Natural killer cell (primary cell): ENCODE data around the gene STK16. TPM values are rescaled to one million over a fixed set of nuclear protein-coding genes. Genes with fewer than 3 reads are reported as not detected.

ENCODE experiments used
- ATAC-seq, 3 donors: fragments of 150-1000 bp in 2 of 3; fragments of 200-7000 bp in 1 of 3; cut with Tn5 transposase; 1 replicate in 1 of 3; 2 replicates in 2 of 3; pipeline ENCODE4 v1.10.0; 2021; ENCODE audit warnings: mild to moderate bottlenecking in 2 of 3, moderate library complexity in 2 of 3
- DNase-seq, 2 donors: peaks; one replicate each; pipeline versions ENCODE4 v3.0.0 to v3.0.0-alpha.2; 2013 to 2021; ENCODE audit warnings: mixed read lengths in 1 of 2
- H3K27ac ChIP-seq: one replicate; pipeline ENCODE4 v1.5.1; 2013; ENCODE audit warnings: mild to moderate bottlenecking, low read length
- H3K27me3 ChIP-seq: one replicate; pipeline ENCODE4 v1.6.1; 2013; ENCODE audit warnings: low read length; ENCODE audit not compliant: control insufficient read depth, insufficient read depth
- H3K36me3 ChIP-seq: one replicate; pipeline ENCODE4 v1.6.1; 2013; ENCODE audit warnings: low read length; ENCODE audit not compliant: control insufficient read depth, insufficient read depth
- H3K4me1 ChIP-seq: one replicate; pipeline ENCODE4 v1.6.1; 2013; ENCODE audit warnings: low read length; ENCODE audit not compliant: control insufficient read depth, insufficient read depth
- H3K4me3 ChIP-seq: one replicate; pipeline ENCODE4 v1.5.1; 2013; ENCODE audit warnings: low read length
- H3K9me3 ChIP-seq: one replicate; pipeline ENCODE4 v1.6.1; 2013; ENCODE audit warnings: low read length; ENCODE audit not compliant: control insufficient read depth, insufficient read depth
- H3K27ac Mint-ChIP-seq, 2 donors: one replicate each; pipeline ENCODE4 v1.8.0; 2022; ENCODE audit warnings: mild to moderate bottlenecking in 2 of 2, mixed read lengths in 2 of 2, moderate library complexity in 1 of 2
- H3K27me3 Mint-ChIP-seq, 2 donors: one replicate each; pipeline ENCODE4 v1.8.0; 2022; ENCODE audit warnings: low read depth in 2 of 2, mixed read lengths in 2 of 2
- H3K36me3 Mint-ChIP-seq: one replicate; pipeline ENCODE4 v1.8.0; 2022; ENCODE audit warnings: mixed read lengths
- H3K4me1 Mint-ChIP-seq, 2 donors: one replicate each; pipeline ENCODE4 v1.8.0; 2022; ENCODE audit warnings: mixed read lengths in 2 of 2
- H3K4me3 Mint-ChIP-seq: one replicate; pipeline ENCODE4 v1.8.0; 2022; ENCODE audit warnings: mild to moderate bottlenecking, moderate library complexity, mixed read lengths
- H3K9me3 Mint-ChIP-seq, 2 donors: one replicate each; pipeline ENCODE4 v1.8.0; 2022; ENCODE audit warnings: mixed read lengths in 2 of 2
- CTCF ChIP-seq: fragments of 200-600 bp; IDR thresholded peaks from one replicate; pipeline ENCODE4 v1.8.0; 2022; ENCODE audit warnings: antibody characterized with exemption
- WGBS: methylation state at CpG from one replicate; pipeline ENCODE4 v1.1.7; 2013; ENCODE audit warnings: missing lambda C conversion rate; ENCODE audit not compliant: insufficient coverage; 5-methylcytosine and 5-hydroxymethylcytosine counted together
- intact Hi-C: fragments of 100-400 bp; cut with micrococcal nuclease; formaldehyde crosslinking; loops from one replicate; pipeline ENCODE4 v1.14.2; 2022
- total RNA-seq, 4 donors: library from RNA; stranded (reverse); fragments of 120-200 nt in 1 of 4; gene quantifications; one replicate each; pipeline versions ENCODE4 v1.2.3 to v1.2.4, GENCODE V29; 2013 to 2022

The STK16 gene
- total RNA-seq, 3 donors from 2014 or later (not counting 1 experiment from before 2014, with no cell fraction given), result 28.7 to 32.5 (median 32.4) TPM

- Histone ChIP-seq H3K4me1 (peaks cover 29% of the 10 kb centered on the region), H3K9me3 (no peaks in the 10 kb centered on the region), H3K4me3 (no peak overlapping the region), H3K27me3 (no peaks in the 10 kb centered on the region), H3K36me3 (peaks cover 11% of the 10 kb centered on the region), H3K27ac (no peak overlapping the region)
- ATAC-seq (no peak), DNase-seq (no peak)
- no peak for TF ChIP-seq CTCF
- H3K4me1 Mint-ChIP-seq, result peaks cover 10 to 17% of the 10 kb centered on the region in 2 donors
- intact Hi-C loops, result no loop called here
- H3K27ac Mint-ChIP-seq, result no peak overlapping the region
- no peaks in the 10 kb centered on the region for H3K36me3 Mint-ChIP-seq
- no peak overlapping the region for H3K4me3 Mint-ChIP-seq
- WGBS, result 95% methylated on average over 27 of the region's 27 CpGs
- H3K27me3 Mint-ChIP-seq, result no peaks in the 10 kb centered on the region
- H3K9me3 Mint-ChIP-seq, result no peaks in the 10 kb centered on the region
Observed at GRCh38 chr2:219215871-219216534, 29.3 kb upstream of the STK16 start.

GRCh38 chr2:219216535-219216915, 28.8 kb upstream of the STK16 start:
- peaks cover 6 to 15% of the 10 kb centered on the region in 2 donors for H3K4me1 Mint-ChIP-seq
- H3K27ac Mint-ChIP-seq, result no peak overlapping the region
- no peaks in the 10 kb centered on the region for H3K9me3 Mint-ChIP-seq
- Histone ChIP-seq H3K27ac (no peak overlapping the region), H3K4me3 (no peak overlapping the region), H3K27me3 (no peaks in the 10 kb centered on the region), H3K36me3 (peaks cover 16% of the 10 kb centered on the region), H3K4me1 (peaks cover 24% of the 10 kb centered on the region), H3K9me3 (no peaks in the 10 kb centered on the region)
- DNase-seq (no peak), ATAC-seq (no peak)
- no peak for TF ChIP-seq CTCF
- no peak overlapping the region for H3K4me3 Mint-ChIP-seq
- intact Hi-C loops, result no loop called here
- WGBS, result 89% methylated on average over 6 of the region's 6 CpGs
- H3K27me3 Mint-ChIP-seq, result no peaks in the 10 kb centered on the region
- H3K36me3 Mint-ChIP-seq, result peaks cover 5% of the 10 kb centered on the region

- Histone ChIP-seq H3K9me3 (no peaks in the 10 kb centered on the region), H3K4me1 (peaks cover 24% of the 10 kb centered on the region), H3K36me3 (peaks cover 31% of the 10 kb centered on the region), H3K4me3 (peak overlapping the region; percentile 46), H3K27me3 (no peaks in the 10 kb centered on the region), H3K27ac (no peak overlapping the region)
- no peaks in the 10 kb centered on the region for H3K9me3 Mint-ChIP-seq
- intact Hi-C loops, result loop anchor here (2.0 kb wide), 1 partner anchor 57 kb away; the partner anchor contains the start of gene NHEJ1
- TF ChIP-seq CTCF, result no peak
- WGBS, result 1% methylated on average over 37 of the region's 37 CpGs
- peak in 1 of 2 donors; percentile 29 for DNase-seq
- H3K27ac Mint-ChIP-seq, result peak overlapping the region; percentile 62 to 75
- no peaks in the 10 kb centered on the region for H3K27me3 Mint-ChIP-seq
- ATAC-seq, result peak; percentile 43 to 50 (median 46)
- peak overlapping the region; percentile 83 for H3K4me3 Mint-ChIP-seq
- H3K36me3 Mint-ChIP-seq, result peaks cover 7% of the 10 kb centered on the region
- H3K4me1 Mint-ChIP-seq, result peaks cover 6 to 17% of the 10 kb centered on the region in 2 donors
Observed at GRCh38 chr2:219218217-219218731, 27.0 kb upstream of the STK16 start.
